SK-N-MC (cell line): ENCODE results near the gene DMAC2.

Experiments used
- EZH2 ChIP-seq: fragments of 200-600 bp; sonication (generic); IDR thresholded peaks from one replicate; pipeline ENCODE4 v1.6.1; 2017; ENCODE audit warnings: antibody characterized with exemption
- POLR2AphosphoS5 ChIP-seq: IDR thresholded peaks from 2 replicates; pipeline ENCODE4 v1.6.1; 2012; ENCODE audit warnings: mild to moderate bottlenecking, low read depth, low read length, borderline replicate concordance

DNA sequence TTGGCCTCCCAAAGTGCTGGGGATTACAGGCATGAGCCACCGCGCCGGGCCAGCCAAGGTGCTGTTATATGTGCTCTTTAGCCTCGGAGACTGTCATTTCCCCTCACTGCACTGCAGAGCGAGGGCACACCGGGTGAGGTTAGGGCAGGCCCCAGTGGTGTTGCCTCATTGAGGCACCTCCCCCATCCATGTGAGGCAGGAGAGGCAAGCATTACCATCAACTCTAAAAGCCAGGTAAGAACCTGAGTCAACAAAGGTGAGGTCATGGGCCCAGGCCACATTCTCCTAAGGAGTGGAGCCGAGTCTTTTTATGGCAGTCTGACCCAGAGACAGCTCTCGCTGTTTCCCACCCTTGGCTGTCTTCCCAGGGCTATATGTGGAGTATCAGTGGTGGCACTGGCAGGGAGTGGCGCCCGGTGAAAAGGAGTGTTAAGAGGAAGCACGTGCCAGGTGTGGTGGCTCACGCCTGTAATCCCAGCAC lies 23.5 kb downstream of the DMAC2 start:
- TF ChIP-seq POLR2AphosphoS5 (no peak), EZH2 (no peak)
